VCaP (cell line): Measurements from ENCODE around the gene ROBO1.

Source experiments
- H3K27ac ChIP-seq: fragments of 450-650 bp; 2 replicates; pipeline ENCODE4 v1.5.1; 2017
- TF ChIP-seq, protein P1 (sequence below): fragments of 450-650 bp; conservative IDR thresholded peaks from 2 replicates; pipeline ENCODE4 v1.5.1; 2017; ENCODE audit warnings: mild to moderate bottlenecking, moderate library complexity

The ROBO1 gene

GRCh38 chr3:79018671-79019136 lies 749.1 kb downstream of the ROBO1 start:
- TF ChIP-seq, protein P1, sequence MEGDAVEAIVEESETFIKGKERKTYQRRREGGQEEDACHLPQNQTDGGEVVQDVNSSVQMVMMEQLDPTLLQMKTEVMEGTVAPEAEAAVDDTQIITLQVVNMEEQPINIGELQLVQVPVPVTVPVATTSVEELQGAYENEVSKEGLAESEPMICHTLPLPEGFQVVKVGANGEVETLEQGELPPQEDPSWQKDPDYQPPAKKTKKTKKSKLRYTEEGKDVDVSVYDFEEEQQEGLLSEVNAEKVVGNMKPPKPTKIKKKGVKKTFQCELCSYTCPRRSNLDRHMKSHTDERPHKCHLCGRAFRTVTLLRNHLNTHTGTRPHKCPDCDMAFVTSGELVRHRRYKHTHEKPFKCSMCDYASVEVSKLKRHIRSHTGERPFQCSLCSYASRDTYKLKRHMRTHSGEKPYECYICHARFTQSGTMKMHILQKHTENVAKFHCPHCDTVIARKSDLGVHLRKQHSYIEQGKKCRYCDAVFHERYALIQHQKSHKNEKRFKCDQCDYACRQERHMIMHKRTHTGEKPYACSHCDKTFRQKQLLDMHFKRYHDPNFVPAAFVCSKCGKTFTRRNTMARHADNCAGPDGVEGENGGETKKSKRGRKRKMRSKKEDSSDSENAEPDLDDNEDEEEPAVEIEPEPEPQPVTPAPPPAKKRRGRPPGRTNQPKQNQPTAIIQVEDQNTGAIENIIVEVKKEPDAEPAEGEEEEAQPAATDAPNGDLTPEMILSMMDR, result no peak
- no peak overlapping the region; the same call in 1 of the 2 replicates for H3K27ac ChIP-seq

- TF ChIP-seq, protein P1, result no peak
- no peak overlapping the region for H3K27ac ChIP-seq
Observed at GRCh38 chr3:79018265-79018664, 749.5 kb downstream of the ROBO1 start.

DNA sequence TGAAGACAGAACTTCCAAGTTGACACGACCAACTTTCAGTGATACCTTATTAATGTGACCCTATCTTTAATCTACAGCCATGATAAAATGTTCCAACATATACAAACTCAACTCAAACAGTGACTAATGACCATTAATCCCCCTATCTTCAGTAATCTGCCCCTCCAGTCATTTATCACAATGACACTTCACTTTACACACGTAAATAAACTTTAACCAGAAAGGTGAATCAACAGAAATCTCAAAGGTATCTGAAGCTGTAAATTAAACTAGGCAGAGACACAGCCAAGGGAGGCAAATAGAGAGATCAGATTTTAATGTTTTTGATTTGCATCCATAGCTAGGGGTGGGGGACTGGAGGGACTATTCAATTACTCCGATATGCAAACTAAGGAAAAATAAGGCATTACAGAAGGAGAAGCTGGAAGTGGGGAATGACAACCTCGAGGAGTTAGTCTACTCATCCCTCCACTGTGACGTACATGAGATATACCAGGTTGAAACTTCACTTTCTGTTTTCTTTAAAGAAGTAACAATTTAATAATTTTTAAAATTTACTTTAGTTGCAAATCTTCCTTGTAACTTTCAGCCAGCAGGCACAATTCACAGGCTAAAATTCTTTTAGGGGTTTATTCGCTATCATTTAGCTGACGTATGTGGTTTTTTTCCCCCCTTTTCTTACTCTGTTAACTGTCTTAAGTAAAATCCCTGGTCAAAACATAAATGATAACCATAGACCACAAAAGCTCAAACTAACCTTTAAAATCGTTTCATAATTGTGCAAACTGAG lies 751.0 kb downstream of the ROBO1 start:
- TF ChIP-seq, protein P1, result no peak
- H3K27ac ChIP-seq, result no peak overlapping the region

DNA sequence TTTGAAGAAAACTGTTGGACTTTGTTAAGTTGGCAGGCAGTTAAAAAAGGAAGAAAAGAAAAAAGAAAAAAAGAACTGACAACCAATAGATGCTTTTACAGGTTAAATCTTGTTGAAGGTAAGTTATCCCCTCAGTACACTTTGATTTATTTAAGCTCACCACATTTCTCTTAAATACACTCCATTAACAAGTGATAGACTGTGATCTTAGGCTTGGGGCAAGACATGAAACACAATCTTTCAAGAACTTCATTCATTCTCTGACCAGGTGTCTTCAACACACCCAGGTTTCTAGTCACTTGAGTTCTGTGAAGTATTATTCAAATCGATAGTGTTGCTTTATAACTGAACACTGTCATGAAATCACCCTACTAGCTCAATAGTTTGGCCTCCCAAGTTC lies 751.9 kb downstream of the ROBO1 start:
- H3K27ac ChIP-seq, result no peak overlapping the region
- TF ChIP-seq, protein P1, result no peak

DNA sequence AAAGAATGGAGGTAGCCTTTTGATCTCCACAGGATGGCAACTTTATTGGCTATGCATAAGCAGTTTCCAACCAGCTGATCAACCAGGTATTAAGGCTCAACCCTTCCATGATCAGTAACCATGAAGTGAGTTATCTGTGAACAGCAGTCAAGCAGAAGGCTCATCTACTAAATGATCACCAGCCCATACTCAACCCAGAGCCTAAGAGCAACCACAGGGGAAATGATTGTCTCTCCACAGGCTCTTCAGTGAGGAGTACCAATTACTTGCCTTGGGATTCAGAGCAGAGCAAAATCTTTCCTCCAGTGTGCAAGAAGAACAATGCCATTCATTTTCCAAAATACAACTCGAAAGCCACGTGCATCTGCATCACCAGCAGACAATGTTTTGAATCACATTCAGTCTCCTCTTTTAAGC lies 754.8 kb downstream of the ROBO1 start:
- TF ChIP-seq, protein P1, result no peak
- H3K27ac ChIP-seq, result no peak overlapping the region

- H3K27ac ChIP-seq, result no peak overlapping the region
- TF ChIP-seq, protein P1, result no peak
Observed at GRCh38 chr3:79012530-79012913, 755.3 kb downstream of the ROBO1 start.

GRCh38 chr3:79011821-79012529 lies 755.8 kb downstream of the ROBO1 start:
- TF ChIP-seq, protein P1, result no peak
- H3K27ac ChIP-seq, result no peak overlapping the region
